ENCODE results near the gene UBTFL1. TPM values are rescaled to one million over a fixed set of nuclear protein-coding genes. Genes with fewer than 3 reads are reported as not detected.
A peak's percentile ranks its signal among the peaks of the same experiment; 100 is the strongest.
"Not testable (repeated sequence)": the region's sequence is repeated elsewhere in the genome, so short reads cannot be mapped to it uniquely, and the experiment has no call there.

UBTFL1 gene, protein sequence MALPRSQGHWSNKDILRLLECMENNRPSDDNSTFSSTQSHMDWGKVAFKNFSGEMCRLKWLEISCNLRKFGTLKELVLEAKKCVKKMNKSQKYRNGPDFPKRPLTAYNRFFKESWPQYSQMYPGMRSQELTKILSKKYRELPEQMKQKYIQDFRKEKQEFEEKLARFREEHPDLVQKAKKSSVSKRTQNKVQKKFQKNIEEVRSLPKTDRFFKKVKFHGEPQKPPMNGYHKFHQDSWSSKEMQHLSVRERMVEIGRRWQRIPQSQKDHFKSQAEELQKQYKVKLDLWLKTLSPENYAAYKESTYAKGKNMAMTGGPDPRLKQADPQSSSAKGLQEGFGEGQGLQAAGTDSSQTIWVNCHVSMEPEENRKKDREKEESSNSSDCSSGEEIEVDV
- polyA plus RNA-seq (ENCODE audit: insufficient read length in 4 of 4), result not detected

DNA sequence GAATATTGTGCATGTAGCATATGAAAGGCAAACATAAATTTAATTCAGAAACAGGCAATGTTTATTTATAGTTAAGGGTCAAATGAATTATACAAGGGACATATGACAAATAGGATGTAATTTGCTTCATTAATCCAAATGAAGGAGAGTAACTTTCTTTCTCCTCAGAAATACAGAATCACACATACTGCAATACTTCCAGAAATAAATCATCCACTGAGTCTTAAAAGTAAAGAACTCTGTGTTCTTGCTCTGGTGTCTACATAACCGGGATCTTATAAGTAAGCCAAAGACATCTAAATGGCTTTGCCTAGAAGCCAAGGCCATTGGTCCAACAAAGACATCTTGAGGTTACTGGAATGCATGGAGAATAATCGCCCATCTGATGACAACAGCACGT is at the start of gene UBTFL1:
TSS of gene UBTFL1 (plus strand) at position 301 of the 400 bp plus-strand sequence. CDS start at position 301, 0 bp downstream.
- DNase-seq (ENCODE audit: low read depth in 4 of 4, low spot score in 3 of 4), result not testable (repeated sequence)

GRCh38 chr11:90051591-90052209 is 34.0 kb upstream of the UBTFL1 start:
- not testable (repeated sequence) for DNase-seq (ENCODE audit: low read depth in 4 of 4, low spot score in 3 of 4)

DNA sequence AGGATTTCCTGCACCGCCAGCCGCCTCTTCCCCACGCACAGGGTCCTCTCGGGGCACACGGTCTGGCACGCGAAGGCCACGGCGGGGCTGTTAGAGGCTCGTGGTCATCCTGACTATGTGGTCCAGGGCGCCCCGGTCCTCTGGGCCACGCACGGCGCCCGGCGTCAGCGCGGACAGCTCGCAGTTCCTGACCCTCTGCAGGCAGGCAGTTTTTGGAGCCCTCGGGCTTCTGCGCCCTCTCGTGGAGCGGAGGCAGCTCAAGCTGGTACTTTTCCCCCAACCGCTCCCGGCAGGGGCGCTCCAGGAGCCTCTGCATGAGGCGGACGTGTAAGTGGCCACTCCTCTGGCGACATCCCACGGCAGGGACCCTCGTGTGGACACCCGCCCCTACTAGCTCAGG is 33.4 kb upstream of the UBTFL1 start:
- not testable (repeated sequence) for DNase-seq (ENCODE audit: low read depth in 4 of 4, low spot score in 3 of 4)

DNA sequence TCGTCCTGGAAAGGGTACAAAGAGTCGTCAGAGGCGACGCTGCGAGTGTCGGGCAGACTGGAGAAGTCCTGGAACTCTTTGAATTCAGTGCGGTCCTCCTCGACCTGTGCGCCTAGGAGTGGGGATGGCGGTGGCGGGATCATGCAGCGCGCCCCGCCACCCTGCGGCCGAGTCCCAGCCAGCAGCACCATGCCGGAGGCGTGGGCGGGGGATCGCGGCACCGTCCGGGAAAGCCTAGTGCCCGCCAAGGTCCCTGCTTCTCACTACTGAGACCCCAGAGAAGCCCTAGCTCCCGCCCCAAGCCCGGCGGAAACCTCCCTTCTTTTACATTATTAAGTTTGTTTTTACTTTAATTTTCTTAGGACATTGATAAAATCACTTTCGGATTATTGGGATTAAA is 32.2 kb upstream of the UBTFL1 start:
- not testable (repeated sequence) for DNase-seq (ENCODE audit: low read depth in 4 of 4, low spot score in 3 of 4)

DNA sequence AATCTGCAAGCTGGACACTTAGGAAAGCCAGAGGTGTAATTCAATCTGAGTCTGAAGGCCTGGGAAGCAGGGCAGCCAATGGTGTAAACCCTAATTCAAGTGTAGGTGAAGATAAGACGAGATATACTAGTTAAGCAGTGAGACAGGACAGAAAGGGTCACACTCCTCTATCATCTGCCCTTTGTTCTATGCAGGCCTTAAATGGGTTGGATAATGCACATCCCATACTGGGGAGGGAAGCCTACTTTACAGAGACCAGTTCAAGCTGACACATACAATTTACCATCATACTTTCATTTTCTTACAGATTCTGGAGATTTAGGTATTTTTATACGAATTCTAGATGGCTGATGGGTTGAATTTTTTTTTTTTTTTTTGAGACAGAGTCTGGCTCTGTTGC is 3.0 kb downstream of the UBTFL1 start:
- DNase-seq (ENCODE audit: low read depth in 4 of 4, low spot score in 3 of 4), result not testable (repeated sequence)

DNA sequence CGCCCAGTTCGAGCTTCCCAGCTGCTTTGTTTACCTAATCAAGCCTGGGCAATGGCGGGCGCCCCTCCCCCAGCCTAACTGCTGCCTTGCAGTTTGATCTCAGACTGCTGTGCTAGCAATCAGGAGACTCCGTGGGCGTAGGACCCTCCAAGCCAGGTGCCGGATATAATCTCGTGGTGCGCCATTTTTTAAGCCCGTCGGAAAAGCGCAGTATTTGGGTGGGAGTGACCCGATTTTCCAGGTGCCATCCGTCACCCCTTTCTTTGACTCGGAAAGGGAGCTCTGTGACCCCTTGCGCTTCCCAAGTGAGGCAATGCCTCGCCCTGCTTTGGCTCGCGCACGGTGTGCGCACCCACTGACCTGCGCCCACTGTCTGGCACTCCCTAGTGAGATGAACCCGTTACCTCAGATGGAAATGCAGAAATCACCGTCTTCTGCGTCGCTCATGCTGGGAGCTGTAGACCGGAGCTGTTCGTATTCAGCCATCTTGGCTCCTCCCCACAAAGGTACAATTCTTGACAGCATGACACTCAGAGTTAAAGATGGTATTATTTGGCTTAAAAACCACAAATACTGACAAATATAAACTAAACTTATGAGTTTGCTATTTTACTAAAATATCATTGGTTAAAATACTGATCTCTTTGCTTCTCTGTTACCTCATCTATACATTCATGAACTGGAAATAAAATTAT is 9.6 kb downstream of the UBTFL1 start:
- not testable (repeated sequence) for DNase-seq (ENCODE audit: low read depth in 4 of 4, low spot score in 3 of 4)

DNA sequence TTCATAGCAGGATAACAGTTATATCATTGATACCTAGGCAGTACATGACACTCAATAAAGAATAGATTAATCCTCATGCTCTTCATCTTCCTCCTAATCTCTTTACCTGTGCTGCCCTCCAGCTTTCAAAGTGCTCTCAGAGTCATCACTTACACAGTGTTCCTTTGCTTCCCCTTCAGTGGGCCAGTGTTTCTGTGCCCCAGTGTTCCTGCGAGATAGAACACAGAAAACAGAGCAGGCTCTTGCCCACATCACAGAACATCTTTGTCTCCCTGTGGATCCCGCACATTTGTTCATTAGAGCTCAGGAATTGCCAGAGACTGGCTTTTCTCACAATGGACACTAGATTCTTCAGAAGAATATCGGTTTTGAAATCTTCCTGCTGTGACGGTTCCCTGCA is 12.5 kb downstream of the UBTFL1 start:
- DNase-seq (ENCODE audit: low read depth in 4 of 4, low spot score in 3 of 4), result not testable (repeated sequence)

- no peak for DNase-seq (ENCODE audit: low read depth in 4 of 4, low spot score in 3 of 4)
Observed at GRCh38 chr11:90100431-90100830, 14.7 kb downstream of the UBTFL1 start.

DNA sequence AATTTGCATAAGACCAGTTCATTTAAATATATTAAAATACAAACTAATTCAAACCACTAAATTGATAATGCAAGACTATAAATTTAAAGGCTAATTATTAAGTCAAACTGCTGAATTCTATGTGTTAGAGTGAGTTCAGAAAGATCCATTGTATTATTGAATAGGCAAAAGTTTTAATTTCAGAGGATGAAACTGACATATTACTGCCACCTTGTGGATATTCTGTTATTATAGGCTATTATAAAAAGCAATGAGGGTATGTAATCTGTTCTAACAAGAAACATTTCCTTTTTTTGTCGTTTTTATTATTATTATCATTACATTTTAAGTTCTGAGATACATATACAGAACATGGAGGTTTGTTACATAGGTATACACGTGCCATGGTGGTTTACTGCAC is 27.8 kb downstream of the UBTFL1 start:
- no peak for DNase-seq (ENCODE audit: low read depth in 4 of 4, low spot score in 3 of 4)

DNA sequence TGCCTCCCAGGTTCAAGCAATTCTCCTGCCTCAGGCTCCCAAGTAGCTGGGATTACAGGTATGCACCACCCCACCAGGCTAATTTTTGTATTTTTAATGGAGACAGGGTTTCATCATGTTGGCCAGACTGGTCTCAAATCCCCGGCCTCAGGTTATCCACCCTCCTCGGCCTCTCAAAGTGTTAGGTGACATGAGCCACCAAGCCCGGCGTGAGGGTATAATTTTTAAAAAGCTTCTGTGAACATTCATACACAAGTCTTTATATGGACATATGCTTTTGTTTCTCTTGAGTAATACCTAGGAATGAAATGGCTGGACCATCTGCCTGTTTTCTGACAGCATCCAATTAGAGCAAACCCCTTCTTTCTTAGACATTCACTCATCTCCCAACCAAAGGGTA is 34.4 kb downstream of the UBTFL1 start:
- DNase-seq (ENCODE audit: low read depth in 4 of 4, low spot score in 3 of 4), result no peak

GRCh38 chr11:90124371-90124770 is 38.6 kb downstream of the UBTFL1 start:
- no peak for DNase-seq (ENCODE audit: low read depth in 4 of 4, low spot score in 3 of 4)

DNA sequence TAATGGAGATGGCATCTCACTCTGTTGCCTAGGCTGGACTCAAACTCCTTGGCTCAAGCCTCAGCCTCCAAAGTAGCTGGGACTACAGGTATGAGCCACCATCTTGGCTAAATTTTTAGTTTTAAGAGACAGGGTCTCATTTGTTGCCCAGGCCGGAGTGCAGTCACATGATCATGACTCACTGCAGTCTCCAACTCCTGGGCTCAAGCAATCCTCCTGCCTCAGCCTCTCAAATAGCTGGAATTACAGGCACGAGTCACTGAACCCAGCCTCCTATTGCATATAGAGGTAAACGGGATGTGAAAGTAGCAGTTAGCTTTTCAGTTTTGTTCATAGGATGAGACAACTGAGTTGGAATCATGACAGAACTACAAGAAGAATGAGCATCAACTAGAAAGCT is 39.2 kb downstream of the UBTFL1 start:
- DNase-seq (ENCODE audit: low read depth in 4 of 4, low spot score in 3 of 4), result no peak

- DNase-seq (ENCODE audit: low read depth in 4 of 4, low spot score in 3 of 4), result no peak
Observed at GRCh38 chr11:90133560-90134477, 48.1 kb downstream of the UBTFL1 start.

DNA sequence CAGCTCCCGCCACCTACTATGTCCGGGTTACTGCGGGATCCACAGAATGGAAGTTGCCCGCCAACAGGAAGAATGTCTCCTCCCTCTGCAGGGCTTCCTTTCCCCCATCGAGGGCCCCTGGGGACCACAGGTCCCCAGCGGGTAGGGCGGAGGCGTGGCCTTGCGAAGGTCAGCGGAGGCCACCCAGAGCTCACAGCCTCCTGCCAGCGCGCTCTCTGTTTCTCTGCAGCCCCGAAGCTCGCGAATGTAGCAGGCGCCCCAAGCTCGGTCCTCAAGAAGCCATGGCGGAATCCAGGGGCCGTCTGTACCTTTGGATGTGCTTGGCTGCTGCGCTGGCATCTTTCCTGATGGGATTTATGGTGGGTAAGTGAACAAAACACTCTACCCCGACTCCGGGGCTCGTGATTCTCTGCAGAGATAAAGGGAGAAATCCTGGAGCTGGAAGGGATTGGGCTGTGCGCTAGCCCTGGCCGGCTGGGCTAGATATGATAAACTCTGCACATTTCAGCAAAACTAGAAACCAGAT is 48.8 kb downstream of the UBTFL1 start, which contains the start of gene NAALAD2:
TSS of gene NAALAD2 (plus strand) at position 186 of the 526 bp plus-strand sequence. CDS start at position 282, 96 bp downstream.
- DNase-seq (ENCODE audit: low read depth in 4 of 4, low spot score in 3 of 4), result peak; percentile 31 to 58 (median 38)

- DNase-seq (ENCODE audit: low read depth in 4 of 4, low spot score in 3 of 4), result no peak
Observed at GRCh38 chr11:90135016-90135415, 49.3 kb downstream of the UBTFL1 start.

Other genes with a start within 250 kb of the UBTFL1 start
- gene TRIM64B, start 207.5 kb upstream of the UBTFL1 start, polyA plus RNA-seq (ENCODE audit: insufficient read length in 4 of 4), result under 1 TPM in 1 of 4 donors, not detected in 3; 0.05 TPM
- gene TRIM49D1, start 163.7 kb upstream of the UBTFL1 start, polyA plus RNA-seq (ENCODE audit: insufficient read length in 4 of 4), result not detected
- not detected for gene TRIM49D2, start 161.9 kb upstream of the UBTFL1 start, polyA plus RNA-seq (ENCODE audit: insufficient read length in 4 of 4)
- not detected for gene TRIM64, start 119.9 kb upstream of the UBTFL1 start, polyA plus RNA-seq (ENCODE audit: insufficient read length in 4 of 4)
- gene TRIM49C, start 54.8 kb upstream of the UBTFL1 start, polyA plus RNA-seq (ENCODE audit: insufficient read length in 4 of 4), result not detected
- gene NAALAD2, start 48.7 kb downstream of the UBTFL1 start, polyA plus RNA-seq (ENCODE audit: insufficient read length in 4 of 4), result 10 to 100 TPM; 18.5 to 30.0 (median 26.5) TPM
- gene CHORDC1, start 137.1 kb downstream of the UBTFL1 start, polyA plus RNA-seq (ENCODE audit: insufficient read length in 4 of 4), result 10 to 100 TPM; 46.0 to 57.4 (median 47.0) TPM